ENCODE measurements around the gene TMIGD1.
A peak's percentile ranks its signal among the peaks of the same experiment; 100 is the strongest.

The TMIGD1 gene

GRCh38 chr17:30333503-30334360 lies at the start of gene TMIGD1:
TMIGD1 (minus strand) TSS chr17:30334057; CDS start chr17:30332133, 1,924 bp downstream.
- DNase-seq (ENCODE audit: low read depth): no peak

GRCh38 chr17:30382345-30382744 lies 48.5 kb upstream of the TMIGD1 start:
- no peak for DNase-seq (ENCODE audit: low read depth)

- DNase-seq (ENCODE audit: low read depth): no peak
Observed at GRCh38 chr17:30381340-30381659, 47.4 kb upstream of the TMIGD1 start.

GRCh38 chr17:30380643-30381339 lies 46.9 kb upstream of the TMIGD1 start:
- no peak for DNase-seq (ENCODE audit: low read depth)

GRCh38 chr17:30379903-30380381 lies 46.1 kb upstream of the TMIGD1 start:
- DNase-seq (ENCODE audit: low read depth): no peak

GRCh38 chr17:30379303-30379902 lies 45.5 kb upstream of the TMIGD1 start:
- no peak for DNase-seq (ENCODE audit: low read depth)

GRCh38 chr17:30378825-30379302 lies 45.0 kb upstream of the TMIGD1 start, which contains the start of gene CPD:
CPD (plus strand) TSS chr17:30378927; CDS start chr17:30378981, 54 bp downstream.
- peak; percentile 96 for DNase-seq (ENCODE audit: low read depth)

- DNase-seq (ENCODE audit: low read depth): peak; percentile 47
Observed at GRCh38 chr17:30378241-30378824, 44.5 kb upstream of the TMIGD1 start.

GRCh38 chr17:30377574-30378240 lies 43.9 kb upstream of the TMIGD1 start:
- DNase-seq (ENCODE audit: low read depth): no peak

GRCh38 chr17:30376621-30377452 lies 43.0 kb upstream of the TMIGD1 start:
- peak; percentile 46 for DNase-seq (ENCODE audit: low read depth)

GRCh38 chr17:30375661-30376060 lies 41.8 kb upstream of the TMIGD1 start:
- DNase-seq (ENCODE audit: low read depth): no peak

GRCh38 chr17:30372755-30373154 lies 38.9 kb upstream of the TMIGD1 start:
- DNase-seq (ENCODE audit: low read depth): no peak

GRCh38 chr17:30369995-30370394 lies 36.1 kb upstream of the TMIGD1 start:
- no peak for DNase-seq (ENCODE audit: low read depth)

- no peak for DNase-seq (ENCODE audit: low read depth)
Observed at GRCh38 chr17:30368912-30369720, 35.3 kb upstream of the TMIGD1 start.

- DNase-seq (ENCODE audit: low read depth): no peak
Observed at GRCh38 chr17:30366536-30366935, 32.7 kb upstream of the TMIGD1 start.

- peak; percentile 80 for DNase-seq (ENCODE audit: low read depth)
Observed at GRCh38 chr17:30363715-30364202, 29.9 kb upstream of the TMIGD1 start.

GRCh38 chr17:30361766-30362279 lies 28.0 kb upstream of the TMIGD1 start:
- DNase-seq (ENCODE audit: low read depth): no peak

- no peak for DNase-seq (ENCODE audit: low read depth)
Observed at GRCh38 chr17:30360086-30360808, 26.4 kb upstream of the TMIGD1 start.
